ENCODE results near the gene BHLHA9.

DNA sequence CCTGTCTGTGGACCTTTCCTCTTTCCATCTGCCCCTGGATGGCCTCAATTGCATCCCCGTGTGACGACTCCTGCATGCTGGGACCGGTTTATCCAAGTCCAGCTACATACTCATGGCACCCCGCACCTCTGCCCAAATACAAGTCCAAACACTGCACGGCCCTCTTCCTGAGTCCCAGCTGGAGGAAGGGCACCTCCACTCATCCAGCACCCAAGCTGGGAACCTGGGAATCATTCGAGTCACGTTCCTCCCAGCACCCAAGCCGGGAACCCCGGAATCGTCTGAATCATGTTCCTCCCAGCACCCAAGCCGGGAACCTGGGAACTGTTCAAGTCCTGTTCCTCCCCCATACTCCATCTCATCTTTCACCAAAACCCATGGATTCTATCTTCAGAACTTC is 19.5 kb downstream of the BHLHA9 start:
- no peak for TF ChIP-seq NFRKB (IDR thresholded peaks at IDR 0.05)
- no peak for TF ChIP-seq LEF1 (IDR thresholded peaks at IDR 0.05; ENCODE audit: borderline replicate concordance)
- no peak for TF ChIP-seq SP1 (IDR thresholded peaks at IDR 0.05)
- TF ChIP-seq, protein P1, sequence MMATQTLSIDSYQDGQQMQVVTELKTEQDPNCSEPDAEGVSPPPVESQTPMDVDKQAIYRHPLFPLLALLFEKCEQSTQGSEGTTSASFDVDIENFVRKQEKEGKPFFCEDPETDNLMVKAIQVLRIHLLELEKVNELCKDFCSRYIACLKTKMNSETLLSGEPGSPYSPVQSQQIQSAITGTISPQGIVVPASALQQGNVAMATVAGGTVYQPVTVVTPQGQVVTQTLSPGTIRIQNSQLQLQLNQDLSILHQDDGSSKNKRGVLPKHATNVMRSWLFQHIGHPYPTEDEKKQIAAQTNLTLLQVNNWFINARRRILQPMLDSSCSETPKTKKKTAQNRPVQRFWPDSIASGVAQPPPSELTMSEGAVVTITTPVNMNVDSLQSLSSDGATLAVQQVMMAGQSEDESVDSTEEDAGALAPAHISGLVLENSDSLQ (IDR thresholded peaks at IDR 0.05), result no peak
- no peak for TF ChIP-seq FOXM1 (IDR thresholded peaks at IDR 0.05; ENCODE audit: borderline replicate concordance)
